ENCODE data around the gene TRNT1.

- TF ChIP-seq CTCF (conservative IDR thresholded peaks at IDR 0.05 in 1 of 2, IDR thresholded peaks at IDR 0.05 in 1 of 2; ENCODE audit: low read depth in 1 of 2, low read length in 2 of 2): no peak
- no peak for TF ChIP-seq EZH2 (IDR thresholded peaks at IDR 0.05; ENCODE audit: low read length, missing control alignments)
Measured at GRCh38 chr3:3081381-3082233, 45.1 kb upstream of the TRNT1 start.
